DMS114 treated with DMSO at 0.1 percent for 48 hours (cell line): Measurements from ENCODE around the gene SEMA3B.
"Not testable (repeated sequence)": the region's sequence is repeated elsewhere in the genome, so short reads cannot be mapped to it uniquely, and the experiment has no call there.

ENCODE experiments used
- DNase-seq: peaks from one replicate; lab custom pipeline; 2025; ENCODE audit not compliant: unreplicated experiment; lab: John Stamatoyannopoulos, UW

Gene SEMA3B

DNA sequence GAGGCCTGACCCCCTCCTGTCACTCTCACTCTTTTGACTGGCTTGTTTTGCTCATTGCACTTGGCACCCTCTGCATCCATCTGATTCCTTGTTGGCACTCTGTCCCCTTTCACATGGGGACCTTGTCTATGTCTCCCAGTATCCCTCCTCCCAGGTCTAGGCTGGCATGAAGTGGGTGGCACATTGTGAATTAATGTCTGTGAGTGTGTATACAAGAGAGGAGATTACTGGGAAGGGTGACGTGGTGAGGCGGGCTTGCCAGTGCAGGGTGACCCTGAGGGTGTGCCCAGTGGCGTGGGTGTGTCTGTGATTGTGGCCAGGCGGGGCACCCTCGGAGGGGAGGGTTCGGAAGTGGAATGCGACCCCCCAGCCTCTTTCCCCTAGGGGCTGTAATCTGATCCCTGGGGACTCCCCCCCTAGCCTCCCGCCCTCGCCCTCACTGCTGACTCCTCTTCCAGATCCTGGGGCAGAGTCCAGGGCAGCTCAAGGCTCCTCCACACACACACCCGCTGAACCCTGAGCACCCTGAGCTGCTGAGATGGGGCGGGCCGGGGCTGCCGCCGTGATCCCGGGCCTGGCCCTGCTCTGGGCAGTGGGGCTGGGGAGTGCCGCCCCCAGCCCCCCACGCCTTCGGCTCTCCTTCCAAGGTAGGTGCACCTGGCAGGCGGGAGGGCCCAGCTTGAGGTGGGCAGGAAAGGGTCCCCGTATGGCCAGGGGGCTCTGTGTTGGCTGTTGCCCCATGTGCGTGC lies at the start of gene SEMA3B:
TSS of gene SEMA3B (plus strand) at position 445 of the 749 bp plus-strand sequence. CDS start at position 539, 94 bp downstream.
- no peak for DNase-seq

DNA sequence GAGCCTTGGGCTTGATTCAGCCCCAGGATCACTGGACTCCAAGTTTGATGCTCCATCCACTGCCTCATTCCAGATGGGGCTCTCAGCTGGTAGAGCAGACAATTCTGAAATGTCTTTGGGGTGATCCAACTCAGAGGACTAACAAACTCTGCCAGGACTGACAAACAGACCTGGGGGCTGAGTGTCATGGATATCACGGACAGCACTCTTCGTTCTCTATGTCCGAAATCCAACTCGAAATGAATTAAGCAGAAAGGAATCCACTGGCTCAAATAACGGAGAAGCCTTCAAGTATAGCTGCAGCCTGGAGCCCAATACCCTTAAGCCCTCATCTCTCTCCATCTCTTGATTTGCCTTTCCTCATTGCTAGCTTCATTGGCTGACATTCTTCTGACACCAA lies 49.7 kb upstream of the SEMA3B start:
- no peak for DNase-seq

DNA sequence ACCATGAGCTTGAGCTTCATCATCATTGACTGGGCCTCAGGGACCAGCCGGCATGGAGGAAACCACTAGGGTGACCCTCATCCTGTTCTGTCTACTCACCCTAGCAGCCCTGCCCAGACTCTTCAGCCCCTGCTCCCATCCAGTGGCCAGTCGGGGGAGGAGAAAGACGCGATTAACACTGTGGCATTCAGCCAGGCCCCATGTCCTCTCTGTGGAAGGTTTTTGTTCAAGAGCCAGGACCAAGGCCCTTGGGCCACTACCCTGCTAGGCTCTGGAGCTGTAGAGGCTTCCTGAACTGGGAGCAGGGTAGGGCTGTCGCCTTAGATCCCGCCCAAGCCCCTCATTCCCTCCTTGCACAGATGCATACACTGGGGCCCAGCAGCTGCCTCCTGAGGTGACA lies 48.8 kb upstream of the SEMA3B start:
- DNase-seq: no peak

DNA sequence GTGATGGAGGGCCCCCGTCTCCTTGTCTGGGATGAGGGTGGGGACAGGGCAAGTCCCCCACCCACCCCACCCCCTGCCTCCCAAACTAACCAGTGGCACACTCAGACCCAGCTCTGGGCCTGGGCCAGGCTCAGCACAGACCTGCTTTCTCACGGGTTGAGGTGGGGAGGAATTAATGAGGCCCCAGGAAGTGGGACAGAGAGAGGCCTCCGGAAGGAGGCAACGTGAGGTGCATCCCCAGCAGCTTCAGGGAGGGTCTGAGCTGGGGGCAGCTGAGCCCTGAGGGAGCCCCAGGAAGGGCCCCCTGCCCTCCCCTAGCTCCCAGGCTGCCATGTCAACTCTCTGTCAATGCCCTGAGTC lies 47.9 kb upstream of the SEMA3B start:
- DNase-seq: no peak

DNA sequence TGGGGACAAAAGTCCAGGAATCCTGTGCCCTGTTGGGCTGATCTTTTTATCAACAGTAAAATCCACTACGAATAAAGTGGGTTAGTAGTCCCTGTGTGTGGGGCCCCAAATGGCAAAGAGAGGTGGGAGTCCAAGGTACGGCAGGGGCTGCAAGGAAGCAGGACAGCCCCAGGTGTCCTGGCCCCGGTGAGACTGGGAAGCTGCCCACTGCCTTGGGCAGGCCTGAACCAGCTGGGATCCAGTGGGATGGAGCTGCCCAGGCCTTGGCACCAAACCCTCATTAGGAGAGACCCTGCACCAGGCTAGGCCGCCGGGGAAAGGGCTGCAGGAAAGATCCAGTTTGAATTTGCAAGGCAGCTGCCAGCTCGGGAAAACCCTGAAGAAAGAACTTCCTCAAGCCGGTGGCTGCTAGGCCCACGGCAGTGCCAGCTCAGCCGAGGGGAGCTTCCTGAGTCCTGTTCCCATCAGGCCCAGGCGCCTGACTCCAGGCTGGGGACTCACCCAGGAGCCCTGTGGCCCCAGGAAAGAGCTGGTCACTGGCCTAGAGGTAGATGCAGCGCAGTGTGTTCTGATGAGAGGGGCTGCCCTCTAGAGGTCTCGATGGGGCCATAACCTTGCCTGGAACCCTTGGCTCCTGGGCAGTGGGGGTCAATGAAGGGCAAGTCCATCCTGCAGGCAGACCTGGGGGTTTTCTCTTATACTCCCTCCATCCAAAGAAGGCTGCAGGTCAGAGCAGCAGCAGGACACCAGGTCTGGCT lies 47.4 kb upstream of the SEMA3B start:
- no peak for DNase-seq

DNA sequence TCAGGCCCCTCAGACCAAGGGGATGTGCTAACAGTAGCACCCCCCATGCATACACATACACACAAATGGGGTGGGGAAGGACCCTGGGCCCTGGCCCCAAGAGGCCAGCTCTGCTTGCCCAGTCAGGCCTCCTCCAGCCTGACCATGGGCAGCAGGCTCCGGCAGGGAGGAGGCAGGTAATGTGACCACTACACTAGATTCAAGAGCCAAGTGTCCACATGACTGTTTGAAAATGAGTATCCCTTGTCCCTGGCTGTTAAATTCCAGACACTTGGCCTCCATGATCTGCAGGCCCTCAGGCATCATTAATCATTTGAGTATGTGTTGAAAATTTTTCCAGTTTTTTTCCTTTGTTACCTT lies 46.8 kb upstream of the SEMA3B start:
- DNase-seq: no peak

DNA sequence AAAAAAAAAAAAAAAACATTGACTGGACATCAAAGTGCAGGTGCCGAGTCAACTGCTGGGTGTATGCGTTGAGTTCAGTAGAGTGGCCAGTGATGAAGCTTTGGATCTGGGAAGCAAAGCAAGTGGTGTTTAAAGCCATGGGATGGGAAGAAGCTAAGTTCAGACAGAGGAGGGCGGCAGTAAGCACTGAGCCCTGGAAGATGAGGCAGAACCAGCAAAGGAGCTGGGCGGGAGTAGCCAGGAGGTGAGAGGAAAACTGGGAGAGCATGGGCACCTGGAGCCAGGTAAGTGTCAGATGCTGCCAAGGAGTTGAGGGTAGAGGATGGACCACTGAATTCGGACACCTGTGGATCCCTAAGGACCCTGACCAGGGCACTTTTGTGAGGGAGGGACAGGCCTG lies 44.3 kb upstream of the SEMA3B start:
- no peak for DNase-seq

DNA sequence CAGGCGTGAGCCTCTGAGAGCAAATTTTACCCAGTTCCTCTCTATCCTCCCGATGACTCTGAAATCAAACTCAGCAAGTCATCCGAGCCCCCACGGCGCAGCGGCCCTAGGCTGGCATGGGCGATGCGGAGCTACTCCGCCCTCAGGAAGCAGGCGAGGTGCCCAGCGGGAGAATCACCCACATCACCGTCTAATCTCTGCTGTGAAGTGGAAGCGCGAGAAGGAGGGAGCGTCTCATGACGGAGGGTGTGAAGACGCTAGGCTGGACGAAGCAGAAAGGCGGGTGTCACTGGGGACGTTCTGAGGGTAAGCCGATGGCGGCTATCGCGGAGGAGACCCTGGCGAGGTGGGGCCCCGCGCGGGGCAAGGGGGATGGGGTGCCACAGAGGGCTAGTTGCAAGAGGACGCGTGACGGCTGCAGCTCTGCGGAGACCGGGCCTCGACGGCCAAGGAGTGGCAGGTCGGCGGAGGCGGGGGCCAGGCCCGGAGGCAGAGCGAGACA lies 42.0 kb upstream of the SEMA3B start:
- peak; percentile 24 for DNase-seq

DNA sequence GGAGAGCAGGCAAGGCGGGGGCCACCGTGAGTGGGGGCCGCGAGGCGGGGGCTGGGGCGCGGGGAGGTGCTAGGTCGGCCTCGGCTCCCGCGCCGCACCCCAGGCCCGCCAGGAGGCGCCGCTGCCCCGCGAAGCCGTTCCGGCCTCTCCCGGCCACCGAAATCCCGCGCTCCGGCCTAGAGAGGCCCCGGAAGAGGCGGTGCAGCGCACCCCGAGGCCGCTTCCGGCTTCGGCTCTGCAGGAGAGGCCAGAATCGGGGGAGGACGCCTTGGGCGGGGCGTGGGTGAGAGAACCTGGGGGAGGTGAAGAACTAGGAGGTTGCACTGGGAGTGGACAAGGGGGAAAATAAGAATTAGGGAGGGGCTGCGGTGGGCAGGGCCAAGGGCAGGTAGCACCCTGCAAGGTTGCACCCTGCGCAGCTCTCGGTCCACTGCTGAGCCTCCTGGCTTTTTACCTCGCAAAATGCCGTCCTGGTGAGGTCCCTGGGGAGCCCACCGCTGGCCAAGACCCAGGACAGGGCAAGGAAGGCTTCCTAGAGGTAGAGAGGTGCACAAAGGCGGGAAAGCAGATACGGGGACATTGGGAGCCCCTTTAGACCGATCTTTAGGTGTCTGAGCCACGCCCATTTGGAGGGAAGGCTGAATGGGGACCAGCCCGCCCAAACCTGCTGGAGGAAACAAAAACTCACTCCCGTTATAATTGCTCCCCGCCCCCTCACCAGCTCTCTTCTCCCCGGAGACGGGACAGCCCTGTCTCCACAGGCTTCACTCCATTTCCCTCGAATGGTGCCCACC lies 41.4 kb upstream of the SEMA3B start:
- peak; percentile 75 for DNase-seq

DNA sequence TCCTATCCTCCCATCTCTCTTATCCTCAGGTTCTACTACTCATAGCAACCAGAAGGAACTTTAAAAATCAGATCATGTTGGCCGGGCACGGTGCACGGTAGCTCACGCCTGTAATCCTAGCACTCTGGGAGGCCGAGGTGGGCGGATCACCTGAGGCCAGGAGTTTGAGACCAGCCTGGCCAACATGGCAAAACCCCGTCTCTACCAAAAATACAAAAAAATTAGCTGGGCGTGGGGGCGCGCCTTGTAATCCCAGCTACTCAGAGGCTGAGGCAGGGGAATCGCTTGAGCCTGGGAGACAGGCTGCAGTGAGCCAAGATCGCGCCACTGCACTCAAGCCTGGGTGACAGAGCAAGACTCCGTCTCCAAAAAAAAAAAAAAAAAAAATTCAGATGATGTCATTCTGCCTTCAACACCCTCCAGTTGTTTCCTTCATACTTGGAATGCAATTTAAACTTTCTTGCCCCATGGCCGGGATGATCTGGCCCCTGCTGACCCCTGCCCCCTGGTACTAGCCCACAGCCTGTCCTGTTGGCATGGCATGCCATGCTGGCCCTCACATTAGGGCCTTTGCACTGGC lies 40.7 kb upstream of the SEMA3B start:
- DNase-seq: not testable (repeated sequence)

DNA sequence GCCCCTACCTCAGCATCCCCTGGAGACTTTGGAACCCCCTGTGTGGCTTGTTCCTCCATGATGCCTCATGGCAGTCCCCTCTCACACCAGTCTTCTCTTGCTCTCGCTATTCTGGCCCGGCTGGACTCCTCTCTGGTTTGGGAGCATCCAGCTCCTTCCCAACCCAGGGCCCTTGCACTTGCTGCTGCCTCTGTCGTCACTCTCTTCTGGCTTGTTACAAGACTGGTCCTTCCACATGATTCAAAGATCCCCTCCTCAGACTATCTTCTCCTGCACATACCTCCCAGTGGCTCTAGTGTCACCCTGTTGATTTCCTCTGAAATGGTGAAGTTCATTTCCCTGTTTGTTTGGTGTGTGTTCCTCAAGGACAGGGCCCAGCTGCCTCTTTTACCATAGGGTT lies 39.5 kb upstream of the SEMA3B start:
- DNase-seq: no peak

DNA sequence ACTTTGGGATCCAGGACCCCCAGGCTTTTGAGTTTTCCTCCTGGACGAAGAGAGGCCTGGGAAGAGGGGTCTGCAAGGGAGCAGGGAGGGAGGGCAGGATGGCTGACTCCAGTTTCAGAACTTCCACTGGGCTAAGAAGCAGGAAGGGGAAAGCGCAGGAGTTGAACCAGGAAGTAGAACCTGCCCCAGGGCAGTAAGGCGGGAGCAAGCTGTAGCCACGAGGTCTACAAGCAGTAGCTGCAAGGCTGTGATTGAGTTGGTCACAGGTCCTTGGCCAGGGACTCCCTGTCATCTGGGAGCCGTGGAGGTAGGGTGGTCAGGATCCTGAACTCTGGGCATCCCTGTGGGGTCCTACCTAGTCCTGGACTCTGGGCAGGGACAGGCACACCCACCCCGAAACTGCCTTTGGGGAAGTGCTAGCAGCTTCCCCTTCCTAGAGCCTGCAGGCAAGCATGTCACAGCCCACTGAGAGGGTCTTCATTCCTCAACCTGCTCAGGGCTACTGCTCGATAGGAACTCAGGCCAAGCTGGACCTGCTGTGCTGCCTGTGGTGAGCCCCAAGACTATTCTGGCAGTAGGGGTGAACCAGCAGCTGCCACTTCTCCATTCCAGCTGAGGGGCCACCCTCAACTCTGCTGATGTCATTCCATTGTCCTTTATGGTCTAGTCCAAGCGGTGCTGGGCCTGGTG lies 38.7 kb upstream of the SEMA3B start:
- DNase-seq: no peak

DNA sequence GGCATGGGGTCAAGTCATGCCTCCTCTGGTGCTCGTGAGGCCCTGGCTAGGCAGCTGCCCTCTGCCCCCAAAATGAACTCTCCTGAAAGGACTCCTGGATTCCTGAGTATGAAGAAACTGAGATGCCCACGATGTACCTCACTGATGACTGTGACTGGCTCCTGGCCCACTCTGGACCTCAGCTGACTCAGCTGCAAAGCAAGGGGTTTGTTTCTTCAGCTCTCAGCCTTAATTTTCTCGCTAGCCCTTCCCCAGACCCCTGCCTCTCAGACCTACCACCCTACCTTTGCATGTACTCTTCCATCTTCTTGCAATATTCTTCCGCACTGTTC lies 38.2 kb upstream of the SEMA3B start:
- no peak for DNase-seq

DNA sequence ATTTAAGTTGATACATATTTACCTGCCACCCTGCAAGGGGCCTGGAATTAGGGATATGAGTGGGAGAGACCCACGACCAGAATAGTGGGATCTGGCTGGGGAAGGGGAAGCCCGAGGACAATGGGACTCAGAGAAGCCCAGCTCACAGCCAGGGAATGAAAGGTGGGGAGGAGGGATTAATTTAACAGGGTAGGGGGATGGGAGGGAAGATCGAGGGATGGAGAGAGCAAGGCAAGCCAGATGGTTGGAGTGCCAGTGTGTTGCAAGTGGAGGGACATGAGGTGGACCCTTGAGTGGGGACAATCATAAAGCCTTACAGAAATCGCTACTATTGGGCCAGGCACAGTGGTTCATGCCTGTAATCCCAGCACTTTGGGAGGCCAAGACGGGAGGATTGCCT lies 37.4 kb upstream of the SEMA3B start:
- no peak for DNase-seq

DNA sequence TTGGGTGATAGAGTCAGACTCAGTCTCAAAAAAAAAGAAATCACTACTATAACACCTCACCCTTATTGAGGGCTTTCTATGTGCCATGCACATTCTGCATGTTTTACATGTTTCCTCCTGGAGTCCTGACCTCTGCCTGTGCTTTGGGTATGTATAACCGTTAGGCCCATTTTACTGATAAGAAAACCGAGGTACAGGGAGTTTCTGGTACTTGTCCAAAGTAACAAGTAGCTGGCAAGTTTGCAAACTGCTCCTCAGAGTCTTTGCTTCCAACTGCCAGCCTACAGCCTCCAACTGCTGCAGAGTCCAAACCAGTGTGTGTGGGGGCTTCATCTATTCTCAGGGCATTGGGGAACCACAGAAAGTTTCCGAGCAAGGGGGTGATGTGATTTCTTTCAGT lies 36.6 kb upstream of the SEMA3B start:
- no peak for DNase-seq

DNA sequence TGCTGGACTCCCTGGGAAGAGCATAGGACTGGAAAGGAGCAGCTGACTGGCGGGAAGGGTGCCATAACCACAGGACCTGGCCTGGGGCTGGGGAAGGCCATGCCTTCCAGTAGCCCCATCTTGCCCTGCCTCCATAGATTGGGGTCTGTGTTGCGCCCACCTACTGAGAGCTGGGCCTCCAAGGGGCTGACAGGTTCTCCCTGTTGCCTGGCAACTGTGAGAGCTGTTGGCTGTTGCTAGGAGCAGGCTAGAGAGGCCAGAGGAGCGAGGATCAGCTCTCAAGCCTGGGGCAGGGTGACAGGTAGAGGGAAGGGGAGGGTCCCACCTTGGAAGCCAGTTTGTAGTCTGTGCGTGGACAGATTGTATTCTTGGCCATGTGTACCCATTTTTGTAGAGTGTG lies 35.8 kb upstream of the SEMA3B start:
- no peak for DNase-seq

DNA sequence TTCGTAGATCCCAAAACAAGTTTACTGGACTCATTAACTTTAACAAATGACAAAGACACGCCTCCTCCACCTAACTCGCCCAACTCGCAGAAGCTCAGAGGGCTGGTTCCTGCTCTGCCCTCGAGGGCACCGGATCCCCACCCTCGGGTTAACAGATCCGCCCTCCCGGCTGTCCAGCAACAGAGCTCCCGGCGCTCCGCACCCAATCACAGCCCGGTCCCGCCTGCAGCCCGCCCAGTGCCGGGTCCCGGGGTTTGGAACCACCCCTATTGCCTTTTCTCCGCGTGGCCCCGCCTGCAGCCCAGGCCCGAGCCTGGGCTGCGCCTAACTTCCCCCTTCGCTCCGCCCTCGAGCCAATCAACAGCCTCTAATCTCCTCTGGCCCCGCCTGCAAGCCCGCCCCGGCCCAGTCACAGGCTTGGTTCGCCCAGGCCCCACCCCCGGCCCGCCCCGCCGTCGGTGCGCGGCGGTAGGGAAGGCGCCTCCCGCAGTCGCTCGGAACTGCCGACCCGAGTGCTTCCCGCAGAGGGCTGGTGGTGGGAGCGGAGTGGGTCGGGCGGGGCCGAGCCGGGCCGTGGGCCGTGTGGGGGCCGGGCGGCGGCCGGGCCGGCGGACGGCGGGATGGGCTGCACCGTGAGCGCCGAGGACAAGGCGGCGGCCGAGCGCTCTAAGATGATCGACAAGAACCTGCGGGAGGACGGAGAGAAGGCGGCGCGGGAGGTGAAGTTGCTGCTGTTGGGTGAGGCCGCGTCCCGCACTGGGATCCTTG lies 33.0 kb upstream of the SEMA3B start, which contains the start of gene GNAI2:
TSS of gene GNAI2 (plus strand) at position 489 of the 768 bp plus-strand sequence. CDS start at position 621, 132 bp downstream.
- DNase-seq: peak; percentile 94

DNA sequence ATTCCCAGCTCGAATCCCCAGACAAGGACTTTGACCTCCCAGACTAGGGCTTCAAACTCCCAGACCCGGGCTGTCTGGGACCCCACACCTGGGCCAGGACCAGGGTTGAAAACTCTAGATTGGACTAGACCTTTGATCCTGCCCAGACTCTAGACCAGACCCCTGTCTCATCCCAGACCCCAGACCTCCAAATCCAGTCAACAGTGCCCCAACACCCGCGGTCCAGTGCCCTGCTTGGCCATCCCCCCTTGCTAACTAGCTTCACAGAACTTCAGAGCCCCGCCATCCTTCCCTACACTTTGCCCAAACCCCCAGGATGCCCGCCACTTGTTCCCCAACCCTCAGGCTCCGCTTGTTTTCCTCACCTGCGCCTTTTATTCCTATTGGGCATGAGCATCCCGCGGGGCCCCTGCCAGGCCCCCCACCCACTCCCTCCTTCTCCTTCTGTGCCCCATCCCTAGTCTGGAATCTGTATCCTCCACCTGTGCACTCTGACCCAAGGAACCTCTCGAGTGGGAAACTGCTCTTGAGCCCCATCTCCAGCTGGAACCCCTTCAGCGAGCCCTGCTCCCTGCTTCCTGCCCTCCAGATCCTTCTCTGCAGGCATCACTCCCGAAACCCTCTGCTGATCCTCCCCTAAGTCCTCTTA lies 32.3 kb upstream of the SEMA3B start:
- DNase-seq: no peak

DNA sequence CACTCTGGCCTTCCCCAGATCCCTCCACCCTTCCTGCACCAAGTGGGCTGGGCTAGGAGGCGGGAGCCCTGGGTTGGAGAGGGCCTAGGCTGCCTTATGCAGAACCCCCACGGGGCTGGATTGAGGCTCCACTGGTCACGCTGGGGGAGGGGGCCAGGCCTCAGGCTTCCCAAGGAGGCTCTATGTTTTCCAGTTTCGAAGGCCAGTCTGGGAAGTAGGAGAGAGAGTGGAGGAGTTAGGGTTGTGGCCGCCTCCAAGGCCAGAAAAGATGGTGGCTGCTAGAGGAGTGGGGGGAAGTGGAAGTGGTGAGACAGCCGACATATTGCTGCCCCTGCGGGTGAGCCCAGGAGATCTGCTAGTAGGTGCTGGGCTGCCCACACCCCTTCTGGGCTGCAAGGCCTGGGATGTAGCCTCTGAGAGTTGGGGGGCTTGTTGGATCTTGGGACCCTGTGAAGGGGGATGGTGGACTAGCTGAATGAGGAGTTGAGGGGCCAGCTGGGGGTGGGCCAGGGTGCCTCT lies 31.8 kb upstream of the SEMA3B start:
- DNase-seq: no peak
